Lung (tissue), 12 donors: ENCODE measurements around the gene CACNA1S. TPM values are rescaled to one million over a fixed set of nuclear protein-coding genes. Genes with fewer than 3 reads are reported as not detected.
A peak's percentile ranks its signal among the peaks of the same experiment; 100 is the strongest.

Experiments
- ATAC-seq: fragments of 200-7000 bp; cut with Tn5 transposase; one replicate; pipeline ENCODE4 v1.9.1; 2020; ENCODE audit warnings: moderate number of reproducible peaks; ENCODE audit not compliant: insufficient read depth, low FRiP score
- DNase-seq, 3 donors: peaks; one replicate each; pipeline ENCODE4 v3.0.0-alpha.2; 2013 to 2017
- H3K27ac ChIP-seq, 2 donors: one replicate each; pipeline ENCODE4 v1.5.1; 2013; ENCODE audit warnings: mild to moderate bottlenecking in 2 of 2, moderate library complexity in 2 of 2, control low read depth in 1 of 2, inconsistent platforms in 1 of 2, low read depth in 1 of 2, low read length in 1 of 2
- H3K27me3 ChIP-seq, 3 donors: one replicate each; pipeline ENCODE4 v1.5.1; 2013; ENCODE audit warnings: low read length in 2 of 3; ENCODE audit not compliant: control insufficient read depth in 3 of 3, insufficient read depth in 3 of 3
- H3K36me3 ChIP-seq, 4 donors: one replicate each; pipeline ENCODE4 v1.5.1; 2013; ENCODE audit warnings: low read length in 4 of 4, mild to moderate bottlenecking in 1 of 4, moderate library complexity in 1 of 4; ENCODE audit not compliant: control insufficient read depth in 4 of 4, insufficient read depth in 4 of 4
- H3K4me1 ChIP-seq, 5 donors: one replicate each; pipeline ENCODE4 v1.5.1; 2013; ENCODE audit warnings: low read length in 5 of 5, mild to moderate bottlenecking in 2 of 5, moderate library complexity in 1 of 5; ENCODE audit not compliant: control insufficient read depth in 5 of 5, insufficient read depth in 5 of 5
- H3K4me3 ChIP-seq: one replicate; pipeline ENCODE4 v1.5.1; 2013; ENCODE audit warnings: mild to moderate bottlenecking, control low read depth, moderate library complexity
- H3K9ac ChIP-seq, 2 donors: one replicate each; pipeline ENCODE4 v1.5.1; 2013; ENCODE audit warnings: low read length in 2 of 2, control low read depth in 1 of 2; ENCODE audit not compliant: insufficient read depth in 1 of 2
- H3K9me3 ChIP-seq, 4 donors: one replicate each; pipeline ENCODE4 v1.5.1; 2013; ENCODE audit warnings: low read length in 3 of 4, mild to moderate bottlenecking in 1 of 4, moderate library complexity in 1 of 4; ENCODE audit not compliant: control insufficient read depth in 4 of 4, insufficient read depth in 3 of 4
- CTCF ChIP-seq: IDR thresholded peaks from 2 replicates; pipeline ENCODE4 v1.5.1; 2012; ENCODE audit warnings: mild to moderate bottlenecking; ENCODE audit errors: control extremely low read depth, extremely low read depth
- WGBS, 2 donors: extraction: QIAGEN DNeasy Blood & Tissue Kit; methylation state at CpG; one replicate each; pipeline ENCODE4 v1.1.7; 2013; 5-methylcytosine and 5-hydroxymethylcytosine counted together
- polyA plus RNA-seq, 2 donors: library from polyadenylated mRNA; stranded (reverse); fragments of 200-250 nt; gene quantifications; one replicate each; pipeline ENCODE4 v1.2.1, GENCODE V29; 2013
- total RNA-seq, 2 donors: library from RNA; depleted of rRNA in 1 of 2; stranded (reverse); fragments of >200 nt in 1 of 2; gene quantifications; one replicate each; pipeline ENCODE4 v1.2.1, GENCODE V29; 2014 to 2021
- donor health status: control.
- donor health status: control.
- donor health status: Bipolar disorder and iron deficiency.
- donor health status: healthy.
- donor health status: DM: yes; HTN: yes; CAD: no.

CACNA1S gene
- total and polyA plus RNA-seq, 4 donors: 0.01 to 0.20 (median 0.02) TPM; not detected in 1

DNA sequence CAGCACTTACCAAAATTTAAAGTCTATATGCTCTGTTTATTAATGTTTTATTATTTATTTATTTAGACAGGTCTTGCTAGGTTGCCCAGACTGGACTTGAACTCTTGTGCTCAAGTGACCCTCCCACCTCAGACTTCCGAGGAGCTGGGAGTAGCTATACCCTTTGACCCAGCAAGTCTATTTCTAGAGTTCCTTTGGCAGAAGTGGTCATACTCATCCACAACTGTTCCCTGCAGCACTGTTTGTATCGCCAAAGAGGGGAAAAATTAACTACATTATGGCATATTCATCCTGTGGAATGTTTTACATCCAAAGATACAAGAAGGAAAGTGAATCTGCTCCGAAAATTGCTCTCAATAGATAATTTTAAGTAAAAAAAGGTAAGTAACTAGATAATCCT is 28.5 kb downstream of the CACNA1S start:
- H3K9ac ChIP-seq: no peak overlapping the region
- ATAC-seq: no peak
- H3K27me3 ChIP-seq: no peaks in the 10 kb centered on the region
- H3K9me3 ChIP-seq: no peaks in the 10 kb centered on the region
- WGBS, 2 donors: 50 to 70% methylated on average over 3 of the region's 3 CpGs
- TF ChIP-seq CTCF: no peak
- no peak overlapping the region for H3K4me3 ChIP-seq
- H3K4me1 ChIP-seq: peaks cover 0 to 23% (median 0%) of the 10 kb centered on the region in 5 donors
- no peak overlapping the region for H3K27ac ChIP-seq
- H3K36me3 ChIP-seq: no peaks in the 10 kb centered on the region
- peak in 2 of 3 donors; percentile 55 to 58 for DNase-seq

- H3K9me3 ChIP-seq: no peaks in the 10 kb centered on the region
- no peaks in the 10 kb centered on the region for H3K27me3 ChIP-seq
- DNase-seq (no peak), ATAC-seq (no peak)
- no peak overlapping the region for H3K4me3 ChIP-seq
- no peak for TF ChIP-seq CTCF
- no peak overlapping the region for H3K9ac ChIP-seq
- H3K36me3 ChIP-seq: no peaks in the 10 kb centered on the region
- peaks cover 0 to 18% (median 0%) of the 10 kb centered on the region in 5 donors for H3K4me1 ChIP-seq
- WGBS, 2 donors: 93 to 96% methylated on average over 3 of the region's 3 CpGs
- H3K27ac ChIP-seq: no peak overlapping the region
These were observed 32.1 kb downstream of the CACNA1S start for GRCh38 chr1:201080135-201080534.

GRCh38 chr1:201077736-201078135 is 34.5 kb downstream of the CACNA1S start:
- 91 to 92% methylated on average over 17 of the region's 17 CpGs for WGBS, 2 donors
- H3K36me3 ChIP-seq: no peaks in the 10 kb centered on the region
- H3K27me3 ChIP-seq: no peaks in the 10 kb centered on the region
- no peaks in the 10 kb centered on the region for H3K9me3 ChIP-seq
- H3K4me3 ChIP-seq: no peak overlapping the region
- TF ChIP-seq CTCF: no peak
- H3K27ac ChIP-seq: no peak overlapping the region
- ATAC-seq (no peak), DNase-seq (no peak)
- no peaks in the 10 kb centered on the region for H3K4me1 ChIP-seq
- no peak overlapping the region for H3K9ac ChIP-seq

DNA sequence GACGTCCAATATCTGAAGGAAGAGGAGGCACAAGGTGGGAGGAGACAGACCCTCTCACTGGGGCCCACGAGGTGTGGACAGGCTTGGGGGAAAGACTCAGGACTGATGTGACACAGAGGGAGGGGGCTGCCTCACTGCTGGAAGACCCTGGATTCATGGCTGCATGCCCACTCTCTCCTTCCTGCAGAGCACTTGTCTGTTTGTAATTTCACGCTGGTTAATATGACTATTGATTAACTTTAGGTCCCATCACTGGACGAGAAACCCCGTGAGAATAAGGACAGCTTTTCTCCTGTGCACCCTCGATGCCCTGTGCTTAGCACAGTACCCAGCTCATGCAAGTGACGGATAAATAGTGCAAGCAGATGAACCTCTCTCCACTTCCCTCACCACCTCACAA is 35.1 kb downstream of the CACNA1S start:
- no peak overlapping the region for H3K27ac ChIP-seq
- no peak for TF ChIP-seq CTCF

More for the DNA sequence above, 35.1 kb downstream of the CACNA1S start:
- H3K4me1 ChIP-seq: no peaks in the 10 kb centered on the region
- WGBS, 2 donors: 77 to 79% methylated on average over 7 of the region's 7 CpGs
- no peak overlapping the region for H3K9ac ChIP-seq
- ATAC-seq (no peak), DNase-seq (no peak)
- H3K27me3 ChIP-seq: no peaks in the 10 kb centered on the region
- H3K9me3 ChIP-seq: no peaks in the 10 kb centered on the region
- no peak overlapping the region for H3K4me3 ChIP-seq
- no peaks in the 10 kb centered on the region for H3K36me3 ChIP-seq
